H9 (cell line): ENCODE data around the gene CENPP. TPM values are rescaled to one million over a fixed set of nuclear protein-coding genes. Genes with fewer than 3 reads are reported as not detected.

ENCODE experiments used
- DNase-seq: peaks from one replicate; pipeline ENCODE4 v3.0.0-alpha.2; 2017
- H2AFZ ChIP-seq: one replicate; pipeline ENCODE4 v1.6.1; 2013; ENCODE audit warnings: mild to moderate bottlenecking, low read length, control low read depth, moderate library complexity
- H2AK5ac ChIP-seq: 2 replicates; pipeline ENCODE4 v1.6.1; 2013; ENCODE audit warnings: low read length, control low read depth, mixed read lengths; ENCODE audit not compliant: insufficient read length
- H2BK120ac ChIP-seq: one replicate; pipeline ENCODE4 v1.6.1; 2013; ENCODE audit warnings: low read depth, mild to moderate bottlenecking, low read length, control low read depth, inconsistent platforms; ENCODE audit not compliant: poor library complexity, severe bottlenecking
- H2BK12ac ChIP-seq: 2 replicates; pipeline ENCODE4 v1.6.1; 2013; ENCODE audit warnings: low read length, control low read depth, mixed read lengths, low read depth; ENCODE audit not compliant: insufficient read length
- H2BK15ac ChIP-seq: 2 replicates; pipeline ENCODE4 v1.6.1; 2013; ENCODE audit warnings: low read depth, low read length, control low read depth
- H2BK20ac ChIP-seq: one replicate; pipeline ENCODE4 v1.6.1; 2013; ENCODE audit warnings: low read depth, mild to moderate bottlenecking, low read length, control low read depth, inconsistent platforms; ENCODE audit not compliant: poor library complexity, severe bottlenecking
- H2BK5ac ChIP-seq: 2 replicates; pipeline ENCODE4 v1.6.1; 2013; ENCODE audit warnings: low read length, control low read depth, mixed read lengths; ENCODE audit not compliant: insufficient read length
- H3K14ac ChIP-seq: 2 replicates; pipeline ENCODE4 v1.6.1; 2013; ENCODE audit warnings: low read length, control low read depth; ENCODE audit not compliant: insufficient read depth
- H3K18ac ChIP-seq: 2 replicates; pipeline ENCODE4 v1.6.1; 2013; ENCODE audit warnings: low read depth, mild to moderate bottlenecking, mixed read lengths, low read length, control low read depth; ENCODE audit not compliant: insufficient read length
- H3K23ac ChIP-seq: 2 replicates; pipeline ENCODE4 v1.6.1; 2013; ENCODE audit warnings: low read length, control low read depth, mixed read lengths, low read depth; ENCODE audit not compliant: insufficient read length
- H3K23me2 ChIP-seq: 2 replicates; pipeline ENCODE4 v1.6.1; 2013; ENCODE audit warnings: low read depth, mild to moderate bottlenecking, mixed read lengths, low read length, control low read depth; ENCODE audit not compliant: insufficient read length, poor library complexity, severe bottlenecking
- H3K27ac ChIP-seq: 2 replicates; pipeline ENCODE4 v1.5.1; 2013; ENCODE audit warnings: low read length, control low read depth, mixed read lengths, low read depth; ENCODE audit not compliant: insufficient read length
- H3K27me3 ChIP-seq: 2 replicates; pipeline ENCODE4 v1.6.1; 2013; ENCODE audit warnings: low read length, control low read depth, inconsistent platforms; ENCODE audit not compliant: insufficient read depth
- H3K4ac ChIP-seq: 2 replicates; pipeline ENCODE4 v1.6.1; 2013; ENCODE audit warnings: low read depth, mild to moderate bottlenecking, control low read depth, inconsistent platforms, low read length, moderate library complexity
- H3K4me1 ChIP-seq: 2 replicates; pipeline ENCODE4 v1.6.1; 2013; ENCODE audit warnings: low read length, control low read depth, inconsistent platforms; ENCODE audit not compliant: insufficient read depth
- H3K4me2 ChIP-seq: 2 replicates; pipeline ENCODE4 v1.6.1; 2013; ENCODE audit warnings: low read length, control low read depth, mixed read lengths; ENCODE audit not compliant: insufficient read length, insufficient read depth
- H3K56ac ChIP-seq: 2 replicates; pipeline ENCODE4 v1.6.1; 2013; ENCODE audit warnings: low read depth, mild to moderate bottlenecking, mixed read lengths, low read length, control low read depth; ENCODE audit not compliant: insufficient read length
- H3K79me1 ChIP-seq: 2 replicates; pipeline ENCODE4 v1.6.1; 2013; ENCODE audit warnings: low read depth, mild to moderate bottlenecking, moderate library complexity, low read length, control low read depth, inconsistent platforms; ENCODE audit not compliant: insufficient read depth, poor library complexity, severe bottlenecking
- H3K79me2 ChIP-seq: 2 replicates; pipeline ENCODE4 v1.6.1; 2013; ENCODE audit warnings: low read length, control low read depth, inconsistent platforms; ENCODE audit not compliant: insufficient read depth
- H3K9ac ChIP-seq: 2 replicates; pipeline ENCODE4 v1.6.1; 2013; ENCODE audit warnings: low read length, control low read depth, mixed read lengths; ENCODE audit not compliant: insufficient read length; ENCODE audit errors: extremely low read depth
- H3K9me3 ChIP-seq: one replicate; pipeline ENCODE4 v1.6.1; 2013; ENCODE audit warnings: low read depth, low read length, inconsistent platforms; ENCODE audit not compliant: control insufficient read depth
- H3T11ph ChIP-seq: one replicate; pipeline ENCODE4 v1.6.1; 2013; ENCODE audit warnings: mild to moderate bottlenecking, low read length, control low read depth, inconsistent platforms
- H4K20me1 ChIP-seq: one replicate; pipeline ENCODE4 v1.6.1; 2013; ENCODE audit not compliant: control insufficient read depth, insufficient read length, insufficient read depth
- H4K5ac ChIP-seq: 2 replicates; pipeline ENCODE4 v1.6.1; 2013; ENCODE audit warnings: low read depth, mild to moderate bottlenecking, mixed read lengths, low read length, control low read depth; ENCODE audit not compliant: insufficient read length
- H4K8ac ChIP-seq: replicated peaks from 2 replicates; pipeline ENCODE4 v1.6.1; 2013; ENCODE audit warnings: low read length, control low read depth, mixed read lengths, low read depth; ENCODE audit not compliant: insufficient read length
- H4K91ac ChIP-seq: 2 replicates; pipeline ENCODE4 v1.6.1; 2013; ENCODE audit warnings: low read depth, mild to moderate bottlenecking, moderate library complexity, mixed read lengths, low read length, control low read depth; ENCODE audit not compliant: insufficient read length
- H3K27ac Mint-ChIP-seq, 3 experiments: 2 replicates in 2 of 3; 3 replicates in 1 of 3; pipeline ENCODE4 v1.8.0; 2020 to 2021; ENCODE audit warnings: mixed read lengths in 3 of 3, mild to moderate bottlenecking in 1 of 3, moderate library complexity in 1 of 3
- H3K27me3 Mint-ChIP-seq: 2 replicates; pipeline ENCODE4 v1.8.0; 2021; ENCODE audit warnings: low read depth, mild to moderate bottlenecking, moderate library complexity, mixed read lengths
- H3K36me3 Mint-ChIP-seq, 3 experiments: 2 replicates in 2 of 3; 3 replicates in 1 of 3; pipeline ENCODE4 v1.8.0; 2020 to 2021; ENCODE audit warnings: low read depth in 3 of 3, mixed read lengths in 3 of 3; ENCODE audit not compliant: insufficient read depth in 1 of 3
- H3K4me1 Mint-ChIP-seq, 2 experiments: 2 replicates each; pipeline ENCODE4 v1.8.0; 2020; ENCODE audit warnings: mixed read lengths in 2 of 2
- H3K4me3 Mint-ChIP-seq, 2 experiments: 2 replicates in 1 of 2; 3 replicates in 1 of 2; pipeline ENCODE4 v1.8.0; 2020 to 2021; ENCODE audit warnings: mild to moderate bottlenecking in 2 of 2, mixed read lengths in 2 of 2, moderate library complexity in 1 of 2
- H3K9me3 Mint-ChIP-seq, 2 experiments: 2 replicates in 1 of 2; 3 replicates in 1 of 2; pipeline ENCODE4 v1.8.0; 2020; ENCODE audit warnings: mild to moderate bottlenecking in 2 of 2, mixed read lengths in 2 of 2, moderate library complexity in 1 of 2
- WGBS: extraction: QIAGEN DNeasy Blood & Tissue Kit; methylation state at CpG from one replicate; pipeline ENCODE4 v1.1.7; 2013; ENCODE audit warnings: missing lambda C conversion rate, low lambda C conversion rate, mixed read lengths; ENCODE audit not compliant: insufficient read length; ENCODE audit errors: extremely low coverage; 5-methylcytosine and 5-hydroxymethylcytosine counted together
- total RNA-seq: library from RNA; stranded (reverse); gene quantifications from 2 replicates; pipeline ENCODE4 v1.2.1, GENCODE V29; 2021
- TF ChIP-seq, protein P1 (sequence below): fragments of 200-600 bp; sonication (generic); conservative IDR thresholded peaks from 3 replicates; pipeline ENCODE4 v1.8.0; 2021; ENCODE audit warnings: antibody characterized with exemption, mild to moderate bottlenecking

The CENPP gene
- total RNA-seq, 1 experiment from 2014 or later, result 9.1 TPM

- Histone ChIP-seq H3K18ac (no peak overlapping the region), H4K5ac (no peak overlapping the region), H3K14ac (no peak overlapping the region), H2BK15ac (no peak overlapping the region), H2AK5ac (no peak overlapping the region), H3K9me3 (no peaks in the 10 kb centered on the region), H3K4me1 (peaks cover 2% of the 10 kb centered on the region; the same call in 1 of the 2 replicates), H3K23ac (no peak overlapping the region), H2BK12ac (no peak overlapping the region), H3K4ac (no peak overlapping the region), H3K79me1 (no peaks in the 10 kb centered on the region), H3K27ac (no peak overlapping the region), H3K79me2 (no peaks in the 10 kb centered on the region), H3T11ph (no peak overlapping the region), H3K9ac (no peak overlapping the region), H3K27me3 (no peaks in the 10 kb centered on the region), H2AFZ (no peak overlapping the region), H3K4me2 (no peak overlapping the region), H2BK20ac (no peak overlapping the region), H3K23me2 (no peaks in the 10 kb centered on the region), H4K91ac (no peak overlapping the region), H4K8ac (no peak overlapping the region), H3K56ac (no peak overlapping the region), H2BK5ac (no peak overlapping the region), H2BK120ac (no peak overlapping the region), H4K20me1 (no peaks in the 10 kb centered on the region)
- no peak overlapping the region for H3K4me3 Mint-ChIP-seq
- H3K27ac Mint-ChIP-seq, result no peak overlapping the region; a peak in 1 of 7 replicates
- no peaks in the 10 kb centered on the region for H3K9me3 Mint-ChIP-seq
- no peaks in the 10 kb centered on the region for H3K36me3 Mint-ChIP-seq
- H3K4me1 Mint-ChIP-seq, result peaks cover 9 to 20% of the 10 kb centered on the region in 2 experiments
- TF ChIP-seq, protein P1, sequence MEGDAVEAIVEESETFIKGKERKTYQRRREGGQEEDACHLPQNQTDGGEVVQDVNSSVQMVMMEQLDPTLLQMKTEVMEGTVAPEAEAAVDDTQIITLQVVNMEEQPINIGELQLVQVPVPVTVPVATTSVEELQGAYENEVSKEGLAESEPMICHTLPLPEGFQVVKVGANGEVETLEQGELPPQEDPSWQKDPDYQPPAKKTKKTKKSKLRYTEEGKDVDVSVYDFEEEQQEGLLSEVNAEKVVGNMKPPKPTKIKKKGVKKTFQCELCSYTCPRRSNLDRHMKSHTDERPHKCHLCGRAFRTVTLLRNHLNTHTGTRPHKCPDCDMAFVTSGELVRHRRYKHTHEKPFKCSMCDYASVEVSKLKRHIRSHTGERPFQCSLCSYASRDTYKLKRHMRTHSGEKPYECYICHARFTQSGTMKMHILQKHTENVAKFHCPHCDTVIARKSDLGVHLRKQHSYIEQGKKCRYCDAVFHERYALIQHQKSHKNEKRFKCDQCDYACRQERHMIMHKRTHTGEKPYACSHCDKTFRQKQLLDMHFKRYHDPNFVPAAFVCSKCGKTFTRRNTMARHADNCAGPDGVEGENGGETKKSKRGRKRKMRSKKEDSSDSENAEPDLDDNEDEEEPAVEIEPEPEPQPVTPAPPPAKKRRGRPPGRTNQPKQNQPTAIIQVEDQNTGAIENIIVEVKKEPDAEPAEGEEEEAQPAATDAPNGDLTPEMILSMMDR, result peak; percentile 72
- H3K27me3 Mint-ChIP-seq, result no peaks in the 10 kb centered on the region
- no CpG with 5 or more reads among the region's 5 CpGs for WGBS
- DNase-seq, result no peak
These were observed 176.1 kb downstream of the CENPP start for GRCh38 chr9:92501671-92502393.
